HG03064 (cell line): Measurements from ENCODE around the gene SMCO4.
"Not testable (repeated sequence)": the region's sequence is repeated elsewhere in the genome, so short reads cannot be mapped to it uniquely, and the experiment has no call there.

ENCODE experiments used
- ATAC-seq: cut with Tn5 transposase; IDR thresholded peaks from one replicate; pipeline ENCODE4 v1.9.1; 2021; ENCODE audit warnings: low read depth; ENCODE audit not compliant: unreplicated experiment

Gene SMCO4

GRCh38 chr11:93481279-93481678, 61.9 kb downstream of the SMCO4 start:
- ATAC-seq: no peak

- ATAC-seq: no peak
Observed at GRCh38 chr11:93480756-93481155, 62.4 kb downstream of the SMCO4 start.

GRCh38 chr11:93480256-93480655, 62.9 kb downstream of the SMCO4 start:
- no peak for ATAC-seq

GRCh38 chr11:93478841-93479240, 64.3 kb downstream of the SMCO4 start:
- ATAC-seq: no peak

- ATAC-seq: no peak
Observed at GRCh38 chr11:93477684-93478234, 65.4 kb downstream of the SMCO4 start.

GRCh38 chr11:93476796-93477195, 66.4 kb downstream of the SMCO4 start:
- ATAC-seq: no peak

- no peak for ATAC-seq
Observed at GRCh38 chr11:93474123-93474522, 69.1 kb downstream of the SMCO4 start.

GRCh38 chr11:93468290-93468689, 74.9 kb downstream of the SMCO4 start:
- no peak for ATAC-seq

GRCh38 chr11:93467054-93467453, 76.1 kb downstream of the SMCO4 start:
- no peak for ATAC-seq

- ATAC-seq: no peak
Observed at GRCh38 chr11:93464927-93465540, 78.2 kb downstream of the SMCO4 start.

GRCh38 chr11:93463666-93464065, 79.5 kb downstream of the SMCO4 start:
- ATAC-seq: not testable (repeated sequence)

GRCh38 chr11:93458286-93458685, 84.9 kb downstream of the SMCO4 start:
- ATAC-seq: no peak

GRCh38 chr11:93444617-93445073, 98.5 kb downstream of the SMCO4 start:
- ATAC-seq: no peak

GRCh38 chr11:93443232-93443631, 100.0 kb downstream of the SMCO4 start:
- not testable (repeated sequence) for ATAC-seq

GRCh38 chr11:93432247-93432646, 110.9 kb downstream of the SMCO4 start:
- ATAC-seq: no peak
